NCI-H748 (cell line): ENCODE results near the gene MRPS18C.
"Not testable (repeated sequence)": the region's sequence is repeated elsewhere in the genome, so short reads cannot be mapped to it uniquely, and the experiment has no call there.

Experiments used
- DNase-seq: peaks from one replicate; lab custom pipeline; 2025; ENCODE audit not compliant: unreplicated experiment; lab: John Stamatoyannopoulos, UW

The MRPS18C gene

GRCh38 chr4:83496085-83496917 lies 40.4 kb downstream of the MRPS18C start:
- not testable (repeated sequence) for DNase-seq

GRCh38 chr4:83498187-83498586 lies 42.3 kb downstream of the MRPS18C start:
- no peak for DNase-seq

- not testable (repeated sequence) for DNase-seq
These were observed 45.8 kb downstream of the MRPS18C start for GRCh38 chr4:83501671-83502070.

DNA sequence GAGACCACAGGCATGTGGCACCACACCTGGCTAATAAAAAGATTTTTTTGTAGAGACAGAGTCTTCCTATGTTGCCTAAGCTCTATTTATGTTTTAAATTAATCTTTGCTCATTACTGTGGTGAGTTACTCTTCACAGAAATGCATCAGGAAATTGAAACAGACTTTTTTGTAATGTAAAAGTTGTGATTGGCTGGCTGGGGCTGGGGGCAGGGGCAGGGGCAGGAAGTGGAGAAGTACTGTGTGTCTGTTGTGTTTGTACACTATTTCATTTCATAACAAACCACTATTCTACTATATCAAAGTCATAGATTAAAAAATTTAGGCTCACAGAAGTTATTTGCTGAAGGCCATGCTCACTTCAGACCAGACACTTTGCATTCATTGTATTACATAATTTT lies 48.1 kb downstream of the MRPS18C start:
- DNase-seq = no peak

- no peak for DNase-seq
These were observed 48.6 kb downstream of the MRPS18C start for GRCh38 chr4:83504503-83504902.

- no peak for DNase-seq
These were observed 49.1 kb downstream of the MRPS18C start for GRCh38 chr4:83504996-83505395.

- peak; percentile 48 for DNase-seq
These were observed 53.3 kb downstream of the MRPS18C start for GRCh38 chr4:83509156-83509585.

GRCh38 chr4:83510442-83510841 lies 54.6 kb downstream of the MRPS18C start:
- no peak for DNase-seq
